ENCODE data around the gene TRAPPC14. TPM values are rescaled to one million over a fixed set of nuclear protein-coding genes. Genes with fewer than 3 reads are reported as not detected.
"Not testable (repeated sequence)": the region's sequence is repeated elsewhere in the genome, so short reads cannot be mapped to it uniquely, and the experiment has no call there.

Gene TRAPPC14
- total and polyA plus RNA-seq, 8 donors = 10.7 to 33.3 (median 20.3) TPM

- peak; percentile 52 to 63 for DNase-seq
- TF ChIP-seq POLR2AphosphoS5 (IDR thresholded peaks at IDR 0.05) = peak; percentile 6 to 75 (median 61)
- TF ChIP-seq CTCF (IDR thresholded peaks at IDR 0.05) = no peak
- Histone ChIP-seq H3K36me3 (no peaks in the 10 kb centered on the region), H3K4me3 (no peak overlapping the region), H3K27ac (peak overlapping the region; percentile 61 to 83 (median 67)), H3K9me3 (no peaks in the 10 kb centered on the region), H3K27me3 (no peaks in the 10 kb centered on the region), H3K4me1 (peaks cover 5 to 19% (median 11%) of the 10 kb centered on the region in 4 donors)
- intact Hi-C loops (cut with DNase I; ENCODE audit: low total_unique reads) = loop anchor here (10.0 kb wide), 1 partner anchor 77 kb away; the partner anchor contains the start of gene PVRIG
- 47 to 65% (median 61%) methylated on average over 13 of the region's 13 CpGs for WGBS, 5 donors
Measured at GRCh38 chr7:100137851-100138760, 20.4 kb downstream of the TRAPPC14 start.

GRCh38 chr7:100132697-100133151 is 25.8 kb downstream of the TRAPPC14 start:
- intact Hi-C loops (cut with DNase I; ENCODE audit: low total_unique reads) = loop anchor here (10.0 kb wide), 1 partner anchor 82 kb away; the partner anchor contains the start of gene PVRIG
- WGBS, 5 donors = 13 to 23% (median 20%) methylated on average over 3 of the region's 3 CpGs
- H3K4me1 ChIP-seq = peaks cover 20 to 41% (median 27%) of the 10 kb centered on the region in 4 donors

GRCh38 chr7:100132126-100132525 is 26.4 kb downstream of the TRAPPC14 start:
- Histone ChIP-seq H3K36me3 (no peaks in the 10 kb centered on the region), H3K27ac (no peak overlapping the region), H3K4me3 (no peak overlapping the region), H3K27me3 (no peaks in the 10 kb centered on the region), H3K4me1 (peaks cover 22 to 43% (median 31%) of the 10 kb centered on the region in 4 donors), H3K9me3 (no peaks in the 10 kb centered on the region)
- TF ChIP-seq POLR2A (IDR thresholded peaks at IDR 0.05) = no peak
- no peak for TF ChIP-seq POLR2AphosphoS5 (IDR thresholded peaks at IDR 0.05)
- no peak for TF ChIP-seq EP300 (IDR thresholded peaks at IDR 0.05)
- no peak for TF ChIP-seq CTCF (IDR thresholded peaks at IDR 0.05)
- no peak for DNase-seq
- intact Hi-C loops (cut with DNase I; ENCODE audit: low total_unique reads) = loop anchor here (10.0 kb wide), 1 partner anchor 83 kb away; the partner anchor contains the start of gene PVRIG
- WGBS, 5 donors = 54 to 68% (median 59%) methylated on average over 5 to 7 of the region's 7 CpGs

More at GRCh38 chr7:100132697-100133151, 25.8 kb downstream of the TRAPPC14 start:
- DNase-seq = peak; percentile 72 to 85
- Histone ChIP-seq H3K27me3 (no peaks in the 10 kb centered on the region), H3K9me3 (no peaks in the 10 kb centered on the region), H3K36me3 (no peaks in the 10 kb centered on the region), H3K27ac (no peak overlapping the region), H3K4me3 (no peak overlapping the region)
- TF ChIP-seq CTCF (IDR thresholded peaks at IDR 0.05) = peak in 5 of 7 experiments; percentile 72 to 97 (median 82)
- TF ChIP-seq EP300 (IDR thresholded peaks at IDR 0.05) = no peak

GRCh38 chr7:100130608-100131453 is 27.7 kb downstream of the TRAPPC14 start:
- Histone ChIP-seq H3K36me3 (no peaks in the 10 kb centered on the region), H3K4me3 (peak overlapping the region in 3 of 4 donors; percentile 11 to 26 (median 20)), H3K27ac (peak overlapping the region in 4 of 5 donors; percentile 47 to 67 (median 60)), H3K9me3 (no peaks in the 10 kb centered on the region), H3K4me1 (peaks cover 27 to 49% (median 37%) of the 10 kb centered on the region in 4 donors), H3K27me3 (no peaks in the 10 kb centered on the region)
- peak; percentile 88 to 91 for DNase-seq
- 7 to 10% (median 10%) methylated on average over 24 of the region's 24 CpGs for WGBS, 5 donors
- TF ChIP-seq EP300 (IDR thresholded peaks at IDR 0.05) (no peak), CTCF (IDR thresholded peaks at IDR 0.05) (peak in 5 of 7 experiments; percentile 83 to 90 (median 85))
- intact Hi-C loops (cut with DNase I; ENCODE audit: low total_unique reads) = loop anchor here (10.0 kb wide), 1 partner anchor 84 kb away; the partner anchor contains the start of gene PVRIG

GRCh38 chr7:100130220-100130607 is 28.3 kb downstream of the TRAPPC14 start:
- DNase-seq, H3K27me3 ChIP-seq, H3K36me3 ChIP-seq, H3K4me3 ChIP-seq, H3K9me3 ChIP-seq: not testable (repeated sequence)
- H3K4me1 ChIP-seq = peaks cover 34 to 55% (median 43%) of the 10 kb centered on the region in 4 donors
- H3K27ac ChIP-seq = peak overlapping the region in 2 of 5 donors; percentile 47 to 57
- 93 to 100% (median 95%) methylated on average over 1 of the region's 1 CpG for WGBS, 5 donors
- intact Hi-C loops (cut with DNase I; ENCODE audit: low total_unique reads) = loop anchor here (10.0 kb wide), 1 partner anchor 85 kb away; the partner anchor contains the start of gene PVRIG

Data from stomach (tissue), 9 donors.